HG03025 (cell line): ENCODE measurements around the gene CLCN4.

ENCODE experiments used
- ATAC-seq: cut with Tn5 transposase; IDR thresholded peaks from one replicate; pipeline ENCODE4 v1.9.1; 2021; ENCODE audit warnings: mild to moderate bottlenecking, moderate library complexity; ENCODE audit not compliant: unreplicated experiment, low FRiP score

CLCN4 gene

GRCh38 chrX:10156199-10157031 is at the start of gene CLCN4:
Gene CLCN4, plus strand, starts transcription at chrX:10156975. Its CDS starts 28,058 bp downstream, at chrX:10185033.
- no peak for ATAC-seq

GRCh38 chrX:10107483-10107882 is 49.3 kb upstream of the CLCN4 start:
- ATAC-seq = no peak

DNA sequence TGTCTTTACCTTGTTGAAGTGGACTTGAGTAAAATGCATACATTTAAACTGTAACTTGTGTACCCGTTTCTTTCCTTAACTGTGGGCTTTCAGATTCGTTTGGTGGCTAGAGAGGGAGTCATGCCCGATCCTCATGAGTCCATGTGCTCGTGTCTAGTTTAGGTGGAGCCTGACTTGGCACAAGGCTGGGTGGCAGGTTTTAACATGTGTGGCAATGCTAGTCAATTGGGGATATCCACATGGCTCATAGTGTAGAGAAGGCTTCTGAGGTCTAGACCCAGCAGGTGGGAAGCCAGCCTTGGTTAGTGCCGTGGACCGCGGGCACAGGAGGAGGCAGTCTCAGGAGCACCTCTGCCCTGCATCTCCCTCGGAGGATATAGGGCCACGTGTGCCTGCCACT is 48.5 kb upstream of the CLCN4 start:
- no peak for ATAC-seq

DNA sequence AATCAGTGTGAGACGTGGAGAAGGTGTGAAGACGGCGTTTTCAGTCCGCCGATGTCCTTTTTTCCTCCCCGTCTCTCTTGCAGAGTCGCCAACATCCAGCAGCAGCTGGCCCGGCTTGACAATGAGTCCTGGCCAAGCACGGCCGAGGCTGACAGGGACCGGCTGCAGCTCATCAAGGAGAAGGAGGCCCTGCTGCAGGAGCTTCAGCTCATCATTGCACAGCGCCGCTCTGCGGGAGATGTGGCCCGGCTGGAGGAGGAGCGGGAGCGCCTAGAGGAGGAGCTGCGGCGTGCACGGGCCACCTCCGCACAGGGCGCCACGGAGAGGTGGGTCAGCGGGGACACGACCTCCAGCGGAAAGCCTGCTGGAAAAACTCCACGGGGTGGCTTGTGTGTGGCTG is 47.1 kb upstream of the CLCN4 start:
- ATAC-seq = no peak

DNA sequence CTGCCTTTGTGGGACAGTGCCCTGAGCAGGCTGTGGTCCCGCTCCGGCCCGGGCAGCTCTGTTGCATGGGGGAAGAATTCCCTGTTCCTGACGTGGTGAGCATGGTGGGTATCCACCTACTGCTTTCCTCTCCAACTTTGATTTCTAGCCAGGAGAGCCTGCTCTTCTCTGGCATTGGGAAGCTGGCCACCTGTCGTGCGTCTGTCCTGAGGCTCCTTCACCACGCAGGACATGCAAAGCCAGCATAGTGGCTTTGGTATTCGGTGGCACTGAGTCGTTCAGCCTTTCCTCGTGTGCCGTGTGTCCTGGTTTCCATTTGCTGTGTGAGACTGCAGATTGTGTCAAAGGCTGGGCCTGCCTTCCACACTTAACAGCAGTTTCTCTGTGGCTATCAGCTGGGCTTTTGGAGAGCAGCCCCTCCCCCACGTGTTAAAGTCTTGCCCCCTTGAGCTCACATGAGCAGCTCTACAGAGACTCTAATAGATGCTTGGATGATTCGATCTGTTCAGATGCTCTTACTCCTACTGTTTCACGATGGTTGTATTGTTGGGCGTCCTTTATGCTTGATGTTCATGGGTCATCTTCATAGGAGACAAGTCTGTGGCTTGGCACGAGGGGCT is 46.3 kb upstream of the CLCN4 start:
- no peak for ATAC-seq

DNA sequence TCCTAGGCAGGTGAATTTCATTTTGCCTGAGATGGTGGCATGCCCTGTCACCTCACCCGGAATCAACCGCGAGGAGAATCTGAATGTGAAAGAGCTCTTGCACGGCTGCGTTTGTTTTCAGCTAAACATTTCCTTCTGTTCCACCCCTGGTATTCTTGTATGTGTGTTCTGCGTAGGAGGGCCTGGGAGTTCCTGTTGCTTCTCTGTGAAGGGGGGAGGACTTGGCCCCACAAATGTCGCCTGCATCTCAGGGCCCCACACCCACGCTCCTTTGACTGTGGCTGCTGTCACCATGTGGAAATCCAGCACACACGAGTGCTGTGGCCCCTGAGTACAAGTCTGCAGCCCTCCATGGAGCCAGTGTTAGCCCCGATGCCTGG is 45.8 kb upstream of the CLCN4 start:
- no peak for ATAC-seq

GRCh38 chrX:10111364-10112148 is 45.2 kb upstream of the CLCN4 start:
- no peak for ATAC-seq

- ATAC-seq = no peak
Measured at GRCh38 chrX:10112510-10112909, 44.3 kb upstream of the CLCN4 start.

DNA sequence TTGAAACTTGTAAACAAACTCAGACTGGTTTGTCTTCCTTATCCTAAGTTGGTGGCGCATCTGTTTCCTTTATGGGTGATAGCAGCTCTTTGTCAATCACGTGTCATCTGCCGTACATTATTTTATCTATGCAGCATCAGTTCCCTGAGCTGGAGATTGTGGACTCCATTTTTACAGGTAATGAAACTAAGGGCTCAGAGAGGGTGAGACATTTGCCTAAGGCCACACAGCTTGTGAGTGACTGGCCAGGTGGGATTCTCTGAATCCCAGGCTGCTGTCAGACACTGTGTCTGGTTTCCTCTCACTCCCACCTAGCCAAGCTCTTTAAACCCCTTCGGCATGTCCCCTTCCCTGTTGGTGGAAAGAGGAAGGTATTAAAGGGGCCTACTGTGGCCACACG is 41.7 kb upstream of the CLCN4 start:
- ATAC-seq = no peak

DNA sequence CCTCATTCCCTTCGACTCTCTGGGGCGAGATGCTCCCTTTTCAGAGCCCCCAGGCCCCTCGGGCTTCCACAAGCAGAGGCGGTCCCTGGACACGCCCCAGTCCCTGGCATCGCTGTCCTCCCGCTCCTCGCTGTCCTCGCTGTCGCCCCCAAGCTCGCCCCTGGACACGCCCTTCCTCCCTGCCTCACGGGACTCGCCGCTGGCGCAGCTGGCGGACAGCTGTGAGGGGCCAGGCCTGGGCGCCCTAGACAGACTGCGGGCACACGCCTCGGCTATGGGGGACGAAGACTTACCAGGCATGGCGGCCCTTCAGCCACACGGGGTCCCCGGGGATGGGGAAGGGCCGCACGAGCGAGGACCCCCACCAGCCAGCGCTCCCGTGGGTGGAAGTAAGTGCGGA is 39.5 kb upstream of the CLCN4 start:
- ATAC-seq = no peak

DNA sequence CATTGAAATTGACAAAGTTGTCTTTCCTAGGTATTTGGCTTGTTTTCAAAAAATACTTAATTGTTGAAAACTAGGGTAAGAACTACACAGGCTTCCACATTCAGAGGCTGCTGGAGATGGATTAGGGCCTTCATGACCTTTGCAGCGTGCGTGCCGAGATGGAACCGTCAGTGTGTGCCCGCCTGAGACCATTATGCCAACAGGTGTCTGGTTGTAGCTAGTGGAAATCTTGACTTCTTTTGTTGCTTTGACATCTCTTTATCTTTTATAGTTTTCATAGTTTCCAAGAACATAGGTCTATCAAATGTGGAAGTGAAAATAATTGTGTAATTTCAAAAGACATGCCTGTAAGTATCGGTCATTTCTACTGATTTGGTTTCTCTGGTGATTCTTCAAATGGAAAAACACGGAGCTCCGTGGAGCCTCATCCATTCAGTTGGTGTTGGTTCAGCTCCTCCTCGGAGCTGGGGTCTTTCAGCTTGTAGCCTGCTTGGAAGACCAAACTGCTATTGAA is 38.9 kb upstream of the CLCN4 start:
- no peak for ATAC-seq

- ATAC-seq = no peak
Measured at GRCh38 chrX:10118530-10118929, 38.2 kb upstream of the CLCN4 start.

DNA sequence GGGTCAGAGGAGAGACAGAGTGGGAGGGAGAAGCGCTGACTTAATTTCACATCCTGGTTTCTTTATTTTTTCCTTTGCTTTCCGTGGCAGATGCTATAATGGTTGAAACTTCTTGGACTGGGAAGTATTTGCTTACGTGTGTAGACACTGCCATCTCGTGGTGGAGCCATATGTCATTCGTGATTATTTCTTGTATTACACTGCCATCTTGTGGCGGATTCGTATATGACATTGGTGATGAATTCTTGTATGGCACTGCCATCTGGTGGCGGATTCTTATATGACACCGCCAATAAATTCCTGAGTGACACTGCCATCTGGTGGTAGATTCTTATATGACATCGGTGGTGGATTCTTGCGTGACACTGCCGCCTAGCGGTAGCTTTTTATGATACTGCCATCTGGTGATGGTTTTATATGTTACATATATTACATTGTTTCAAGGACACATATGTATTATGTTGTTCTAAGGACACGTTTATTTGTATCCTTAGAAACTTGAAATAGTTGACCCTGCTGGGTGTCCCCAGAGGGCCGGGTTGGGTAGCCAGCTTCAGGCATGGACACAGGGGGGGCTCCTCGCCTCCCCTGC is 37.3 kb upstream of the CLCN4 start:
- ATAC-seq = peak; percentile 56

- ATAC-seq = no peak
Measured at GRCh38 chrX:10120331-10120730, 36.4 kb upstream of the CLCN4 start.

GRCh38 chrX:10120828-10121227 is 35.9 kb upstream of the CLCN4 start:
- ATAC-seq = no peak

- ATAC-seq = peak; percentile 76
Measured at GRCh38 chrX:10121787-10122186, 35.0 kb upstream of the CLCN4 start.

DNA sequence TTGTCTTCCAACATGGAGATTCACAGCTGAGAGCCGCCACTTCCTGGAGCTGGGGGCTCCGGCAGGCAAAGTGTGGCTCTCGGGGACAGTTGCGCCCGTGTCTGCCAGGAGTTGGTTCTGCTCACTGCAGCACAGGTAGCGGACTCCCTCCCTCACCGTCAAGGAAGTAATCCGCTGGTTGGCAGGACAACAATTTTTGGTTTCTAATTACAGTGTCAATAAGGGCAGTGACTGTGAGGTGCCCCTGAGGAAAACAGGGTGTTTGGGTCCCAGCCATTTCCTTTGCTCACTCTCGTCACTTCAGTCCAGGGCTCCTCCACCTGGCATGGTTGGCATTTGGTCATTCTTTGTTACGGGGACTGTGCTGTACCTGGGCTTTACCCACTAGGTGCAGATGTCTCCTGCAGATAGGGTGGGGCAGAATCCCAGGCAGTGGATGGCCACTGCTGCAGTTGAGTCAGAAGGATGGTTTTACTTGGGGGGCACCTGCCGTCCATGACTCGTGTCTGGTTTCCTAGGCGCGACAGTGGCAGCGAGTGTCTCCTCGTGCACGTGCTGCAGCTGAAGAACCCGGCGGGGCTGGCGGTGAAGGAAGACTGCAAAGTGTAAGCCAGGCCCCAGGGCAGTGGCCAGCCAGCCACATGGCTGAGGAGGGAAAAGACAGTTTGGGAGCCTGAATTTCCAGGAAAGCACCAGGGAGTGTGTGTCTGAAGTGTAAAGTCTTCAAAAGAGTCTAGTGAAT is 32.1 kb upstream of the CLCN4 start:
- ATAC-seq = no peak

DNA sequence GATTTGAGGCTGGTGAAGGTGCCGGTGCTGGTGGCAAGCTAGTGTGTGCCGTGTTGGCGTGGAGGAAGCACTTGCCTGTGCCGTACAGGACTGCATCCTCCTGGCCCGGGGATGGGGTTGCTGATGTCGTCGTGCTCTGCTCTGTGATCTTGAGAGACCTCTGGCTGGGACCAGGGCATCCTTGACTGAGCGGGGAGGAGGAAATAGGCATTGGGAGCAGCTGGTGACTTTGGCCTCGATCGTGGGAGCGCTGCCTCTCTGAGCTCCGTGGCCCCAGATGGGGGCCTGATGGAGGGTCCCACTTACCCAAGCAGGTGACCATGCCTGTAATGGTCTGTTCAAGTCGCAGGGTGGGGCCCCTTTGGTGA is 31.5 kb upstream of the CLCN4 start:
- no peak for ATAC-seq

GRCh38 chrX:10126044-10126443 is 30.7 kb upstream of the CLCN4 start:
- ATAC-seq = no peak

- no peak for ATAC-seq
Measured at GRCh38 chrX:10126834-10127233, 29.9 kb upstream of the CLCN4 start.
